OCI-LY1 (cell line): Measurements from ENCODE around the gene WDR62.

Experiments
- EZH2 ChIP-seq: fragments of 200-600 bp; sonication (generic), shearing (Covaris generic); IDR thresholded peaks from 2 replicates; pipeline ENCODE4 v1.8.0; 2017; ENCODE audit warnings: borderline replicate concordance, mixed run types, mild to moderate bottlenecking, antibody characterized with exemption, low read length, moderate library complexity, mixed read lengths
- TF ChIP-seq, protein P1 (sequence below): fragments of 200-600 bp; sonication (generic), shearing (Covaris generic); IDR thresholded peaks from 2 replicates; pipeline ENCODE4 v1.5.1; 2017; ENCODE audit warnings: mild to moderate bottlenecking, antibody characterized with exemption, low read length, moderate library complexity, mixed read lengths

DNA sequence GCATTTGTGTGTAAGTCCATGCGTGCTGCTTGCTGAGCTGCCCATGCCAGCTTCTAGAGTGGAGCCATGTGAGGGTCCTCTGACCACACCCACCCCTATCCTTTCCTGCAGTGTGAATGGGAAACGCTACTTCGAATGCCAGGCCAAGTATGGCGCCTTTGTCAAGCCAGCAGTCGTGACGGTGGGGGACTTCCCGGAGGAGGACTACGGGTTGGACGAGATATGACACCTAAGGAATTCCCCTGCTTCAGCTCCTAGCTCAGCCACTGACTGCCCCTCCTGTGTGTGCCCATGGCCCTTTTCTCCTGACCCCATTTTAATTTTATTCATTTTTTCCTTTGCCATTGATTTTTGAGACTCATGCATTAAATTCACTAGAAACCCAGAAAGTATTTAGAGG, 70.9 kb downstream of the WDR62 start:
- TF ChIP-seq, protein P1, sequence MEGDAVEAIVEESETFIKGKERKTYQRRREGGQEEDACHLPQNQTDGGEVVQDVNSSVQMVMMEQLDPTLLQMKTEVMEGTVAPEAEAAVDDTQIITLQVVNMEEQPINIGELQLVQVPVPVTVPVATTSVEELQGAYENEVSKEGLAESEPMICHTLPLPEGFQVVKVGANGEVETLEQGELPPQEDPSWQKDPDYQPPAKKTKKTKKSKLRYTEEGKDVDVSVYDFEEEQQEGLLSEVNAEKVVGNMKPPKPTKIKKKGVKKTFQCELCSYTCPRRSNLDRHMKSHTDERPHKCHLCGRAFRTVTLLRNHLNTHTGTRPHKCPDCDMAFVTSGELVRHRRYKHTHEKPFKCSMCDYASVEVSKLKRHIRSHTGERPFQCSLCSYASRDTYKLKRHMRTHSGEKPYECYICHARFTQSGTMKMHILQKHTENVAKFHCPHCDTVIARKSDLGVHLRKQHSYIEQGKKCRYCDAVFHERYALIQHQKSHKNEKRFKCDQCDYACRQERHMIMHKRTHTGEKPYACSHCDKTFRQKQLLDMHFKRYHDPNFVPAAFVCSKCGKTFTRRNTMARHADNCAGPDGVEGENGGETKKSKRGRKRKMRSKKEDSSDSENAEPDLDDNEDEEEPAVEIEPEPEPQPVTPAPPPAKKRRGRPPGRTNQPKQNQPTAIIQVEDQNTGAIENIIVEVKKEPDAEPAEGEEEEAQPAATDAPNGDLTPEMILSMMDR: no peak
- no peak for TF ChIP-seq EZH2
